Mucosa of descending colon (tissue), 3 donors: Measurements from ENCODE around the gene FCER1G. TPM values are rescaled to one million over a fixed set of nuclear protein-coding genes. Genes with fewer than 3 reads are reported as not detected.
"Not testable (repeated sequence)": the region's sequence is repeated elsewhere in the genome, so short reads cannot be mapped to it uniquely, and the experiment has no call there.

ENCODE experiments used
- ATAC-seq: fragments of 200-7000 bp; cut with Tn5 transposase; one replicate; pipeline ENCODE4 v1.9.1; 2020; ENCODE audit warnings: mild to moderate bottlenecking, moderate library complexity
- DNase-seq, 3 donors: peaks; one replicate each; pipeline ENCODE4 v3.0.0-alpha.2; 2020
- H3K36me3 ChIP-seq: fragments of 200-600 bp; one replicate; pipeline ENCODE4 v1.8.0; 2021; ENCODE audit warnings: low read depth, mild to moderate bottlenecking
- H3K4me1 ChIP-seq: fragments of 200-600 bp; one replicate; pipeline ENCODE4 v1.8.0; 2021; ENCODE audit warnings: low read depth, mild to moderate bottlenecking
- H3K4me3 ChIP-seq: fragments of 200-600 bp; one replicate; pipeline ENCODE4 v1.8.0; 2021; ENCODE audit warnings: mild to moderate bottlenecking
- H3K9me3 ChIP-seq: fragments of 200-600 bp; one replicate; pipeline ENCODE4 v1.8.0; 2021; ENCODE audit warnings: mild to moderate bottlenecking
- CTCF ChIP-seq: fragments of 200-600 bp; IDR thresholded peaks from one replicate; pipeline ENCODE4 v1.8.0; 2022; ENCODE audit warnings: antibody characterized with exemption, mild to moderate bottlenecking
- intact Hi-C, 2 donors: fragments of 100-400 bp; cut with DNase I in 1 of 2; cut with micrococcal nuclease in 1 of 2; formaldehyde crosslinking; loops; one replicate each; pipeline versions ENCODE4 v1.11.0 to v1.11.1; 2022; cut with DNase I, micrococcal nuclease
- total RNA-seq, 3 donors: library from RNA; stranded (reverse); fragmentation: NEBNext Ultra II Directional in 2 of 3; extraction: Animal tissue kit (Norgen Biotek cat#: 25700) in 2 of 3; gene quantifications; one replicate each; pipeline versions ENCODE4 v1.2.1 to v1.2.4, GENCODE V29; 2021 to 2023
- donor health status: DM: no; HTN: no; CAD: no; lungs with moderate emphysema.
- donor health status: DM: no; HTN: no; CAD: no.
- donor health status: DM: no; HTN: yes; CAD: no.

The FCER1G gene
- total RNA-seq, 3 donors from 2014 or later, result 5.8 to 43.9 (median 27.1) TPM

GRCh38 chr1:161242313-161242712, 27.2 kb downstream of the FCER1G start:
- Histone ChIP-seq H3K4me3 (no peak overlapping the region), H3K36me3 (no peaks in the 10 kb centered on the region), H3K4me1 (no peaks in the 10 kb centered on the region), H3K9me3 (no peaks in the 10 kb centered on the region)
- ATAC-seq (no peak), DNase-seq (no peak)
- intact Hi-C loops, result no loop called here
- TF ChIP-seq CTCF, result no peak

- intact Hi-C loops, result no loop called here
- ATAC-seq (no peak), DNase-seq (no peak)
- no peak for TF ChIP-seq CTCF
- Histone ChIP-seq H3K4me3 (no peak overlapping the region), H3K4me1 (no peaks in the 10 kb centered on the region), H3K36me3 (no peaks in the 10 kb centered on the region), H3K9me3 (no peaks in the 10 kb centered on the region)
Observed at GRCh38 chr1:161244888-161245287, 29.8 kb downstream of the FCER1G start.

- H3K9me3 ChIP-seq, H3K4me3 ChIP-seq, ATAC-seq, DNase-seq, H3K36me3 ChIP-seq, H3K4me1 ChIP-seq, intact Hi-C loops: not testable (repeated sequence)
Observed at GRCh38 chr1:161250100-161250499, 35.0 kb downstream of the FCER1G start.

GRCh38 chr1:161250829-161251228, 35.7 kb downstream of the FCER1G start:
- Histone ChIP-seq H3K36me3 (no peaks in the 10 kb centered on the region), H3K4me3 (no peak overlapping the region), H3K9me3 (no peaks in the 10 kb centered on the region), H3K4me1 (no peaks in the 10 kb centered on the region)
- no peak for TF ChIP-seq CTCF
- no peak for ATAC-seq
- intact Hi-C loops, result no loop called here
- no peak for DNase-seq

GRCh38 chr1:161251579-161251978, 36.5 kb downstream of the FCER1G start:
- no peaks in the 10 kb centered on the region for H3K4me1 ChIP-seq
- DNase-seq (no peak), ATAC-seq (no peak)
- intact Hi-C loops, result no loop called here
- no peaks in the 10 kb centered on the region for H3K36me3 ChIP-seq
- no peak overlapping the region for H3K4me3 ChIP-seq
- TF ChIP-seq CTCF, result no peak
- H3K9me3 ChIP-seq, result no peaks in the 10 kb centered on the region

- ATAC-seq, H3K4me1 ChIP-seq, H3K9me3 ChIP-seq, H3K36me3 ChIP-seq, DNase-seq, intact Hi-C loops, H3K4me3 ChIP-seq: not testable (repeated sequence)
Observed at GRCh38 chr1:161255302-161255701, 40.2 kb downstream of the FCER1G start.

GRCh38 chr1:161255955-161256520, 40.9 kb downstream of the FCER1G start:
- H3K9me3 ChIP-seq, DNase-seq, H3K4me3 ChIP-seq, H3K4me1 ChIP-seq, intact Hi-C loops, ATAC-seq, H3K36me3 ChIP-seq: not testable (repeated sequence)

GRCh38 chr1:161257109-161257508, 42.0 kb downstream of the FCER1G start:
- H3K4me3 ChIP-seq, H3K4me1 ChIP-seq, DNase-seq, H3K36me3 ChIP-seq, intact Hi-C loops, ATAC-seq, H3K9me3 ChIP-seq: not testable (repeated sequence)
